ENCODE results near the gene BCAR3.

BCAR3 gene

DNA sequence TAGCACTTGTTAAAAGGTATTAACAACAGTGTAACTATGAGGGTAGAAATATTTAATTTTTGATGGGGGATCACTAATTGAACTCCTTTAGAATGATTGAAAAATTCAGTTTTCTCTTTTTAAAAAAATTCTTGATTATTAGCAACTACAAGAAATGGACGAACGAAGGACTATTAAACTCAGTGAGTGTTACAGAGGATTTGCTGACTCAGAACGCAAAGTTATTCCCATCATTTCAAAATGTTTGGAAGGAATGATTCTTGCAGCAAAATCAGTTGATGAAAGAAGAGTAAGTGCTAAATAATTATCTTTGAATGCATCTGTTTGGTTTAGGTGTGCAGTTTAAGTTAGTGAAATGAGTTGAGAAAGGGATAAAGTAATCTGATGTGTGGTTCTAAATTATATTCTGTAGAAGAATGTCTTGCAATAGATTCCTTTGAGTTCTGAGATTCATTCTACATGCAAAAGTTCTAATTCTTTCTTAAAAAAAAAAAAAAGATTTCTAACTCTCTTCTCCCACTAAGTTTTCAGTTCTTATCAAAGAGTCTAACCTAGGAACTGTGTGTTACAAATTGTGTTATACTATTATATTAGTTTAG is 148.8 kb downstream of the BCAR3 start:
- DNase-seq = no peak

DNA sequence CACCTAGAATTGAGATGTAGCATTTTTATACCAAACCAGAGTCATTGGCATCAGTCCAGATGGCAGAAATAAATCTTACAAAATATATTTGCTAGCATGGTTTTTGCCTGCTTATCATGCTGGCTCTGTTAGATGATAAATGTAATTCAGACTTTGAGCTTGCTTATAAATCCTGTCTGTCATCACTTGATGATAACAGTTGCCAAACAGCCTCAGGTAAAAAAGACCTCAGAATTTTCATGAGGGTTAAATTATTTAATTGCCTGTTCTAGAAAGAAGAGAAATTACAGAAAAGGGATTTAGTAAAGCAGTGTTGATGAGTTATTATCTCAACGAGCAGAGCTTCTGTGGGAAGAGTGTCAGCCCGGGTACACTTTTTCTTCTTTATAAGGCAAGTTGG is 150.4 kb downstream of the BCAR3 start:
- no peak for DNase-seq

DNA sequence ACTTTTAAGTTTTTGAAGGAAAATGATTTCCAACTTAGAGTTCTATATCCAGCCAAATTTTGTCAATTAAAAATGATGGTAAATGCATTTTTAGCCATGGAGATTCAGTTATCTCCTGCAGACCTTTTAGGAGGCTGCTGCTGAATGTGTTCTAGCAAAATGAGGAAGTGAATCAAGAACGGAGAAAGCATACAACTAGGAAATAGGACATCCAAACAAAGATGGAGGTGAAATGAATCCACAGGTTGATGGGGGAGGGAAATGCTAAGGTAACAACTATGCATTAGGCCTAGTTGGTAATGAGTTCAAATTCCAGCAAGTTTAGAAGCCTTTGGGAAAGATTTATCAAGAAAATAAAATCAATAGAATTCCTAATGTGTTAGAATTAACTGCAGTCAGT is 153.2 kb downstream of the BCAR3 start:
- no peak for DNase-seq

DNA sequence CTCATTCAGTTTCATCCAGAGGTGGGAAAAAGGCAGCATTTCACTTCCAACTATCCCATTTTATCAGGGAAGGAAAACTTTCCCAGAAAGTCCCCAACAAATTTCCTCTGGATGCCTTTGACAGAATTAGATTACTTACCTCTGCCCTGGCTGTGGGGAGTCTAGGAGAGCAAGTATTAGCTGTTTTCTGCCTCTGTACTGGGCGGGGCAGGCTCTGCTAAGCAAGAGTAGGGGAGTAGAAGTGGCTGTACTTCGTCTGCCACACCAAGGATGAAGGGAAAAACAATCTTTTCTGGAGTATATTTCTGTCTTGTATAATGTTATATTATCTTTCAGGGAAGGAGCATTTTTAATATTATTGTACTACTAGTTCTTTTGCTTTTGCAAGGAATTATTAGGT is 155.2 kb downstream of the BCAR3 start:
- DNase-seq = no peak

DNA sequence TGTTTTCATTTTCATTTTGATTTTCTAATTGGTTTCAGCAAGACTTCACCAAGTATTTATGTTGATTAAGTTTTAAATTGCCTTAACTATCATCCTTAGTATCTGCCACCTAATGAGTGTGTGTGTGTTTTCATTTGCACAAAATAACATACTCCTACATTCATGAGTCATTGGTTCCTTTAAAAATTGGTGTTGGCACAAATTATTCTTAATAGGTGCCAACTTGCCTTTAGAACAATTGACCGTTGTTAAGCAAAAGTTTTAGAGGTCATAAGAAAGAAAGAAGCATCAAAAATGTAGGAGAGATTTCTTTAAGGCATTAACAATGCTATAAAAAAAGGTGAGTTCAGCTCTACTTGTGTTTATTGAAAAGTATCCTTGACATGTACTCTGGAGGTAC is 156.2 kb downstream of the BCAR3 start:
- DNase-seq = no peak

DNA sequence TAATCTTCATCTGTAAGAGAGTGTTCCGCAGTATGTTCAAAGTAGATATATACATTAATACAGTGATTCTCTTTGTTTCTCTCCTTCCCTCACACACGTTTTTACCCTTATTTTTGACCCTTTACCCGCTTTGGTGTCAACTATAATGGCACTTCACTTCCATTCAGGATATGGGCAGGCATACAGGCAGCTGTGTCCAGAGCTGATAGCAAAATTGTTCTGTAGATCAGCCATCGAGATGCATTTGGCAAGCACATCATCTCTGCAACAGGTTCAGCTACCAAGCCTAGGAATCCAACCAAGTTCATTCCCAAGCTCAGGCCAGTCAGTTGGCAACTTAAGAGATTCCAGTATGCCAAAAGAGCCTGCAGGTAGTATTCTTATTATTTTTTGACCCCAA is 158.9 kb downstream of the BCAR3 start:
- no peak for DNase-seq

DNA sequence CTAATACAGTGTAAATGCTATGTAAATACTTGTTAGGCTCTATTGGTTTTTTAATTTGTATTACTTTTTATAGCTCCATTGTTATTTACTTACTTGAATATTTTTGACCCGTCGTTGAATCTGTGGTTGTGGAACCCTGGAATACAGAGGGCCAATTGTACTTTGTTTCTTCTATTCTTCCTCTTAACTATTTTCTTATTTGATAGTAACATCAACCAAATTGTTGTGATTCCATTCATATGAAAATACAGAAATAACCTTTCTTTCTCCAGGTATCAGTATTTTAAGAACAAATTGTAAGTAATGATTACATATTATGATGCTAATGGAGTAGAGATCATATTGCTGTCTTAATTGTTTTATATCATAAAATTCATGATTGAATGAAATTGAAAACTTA is 160.0 kb downstream of the BCAR3 start:
- no peak for DNase-seq

DNA sequence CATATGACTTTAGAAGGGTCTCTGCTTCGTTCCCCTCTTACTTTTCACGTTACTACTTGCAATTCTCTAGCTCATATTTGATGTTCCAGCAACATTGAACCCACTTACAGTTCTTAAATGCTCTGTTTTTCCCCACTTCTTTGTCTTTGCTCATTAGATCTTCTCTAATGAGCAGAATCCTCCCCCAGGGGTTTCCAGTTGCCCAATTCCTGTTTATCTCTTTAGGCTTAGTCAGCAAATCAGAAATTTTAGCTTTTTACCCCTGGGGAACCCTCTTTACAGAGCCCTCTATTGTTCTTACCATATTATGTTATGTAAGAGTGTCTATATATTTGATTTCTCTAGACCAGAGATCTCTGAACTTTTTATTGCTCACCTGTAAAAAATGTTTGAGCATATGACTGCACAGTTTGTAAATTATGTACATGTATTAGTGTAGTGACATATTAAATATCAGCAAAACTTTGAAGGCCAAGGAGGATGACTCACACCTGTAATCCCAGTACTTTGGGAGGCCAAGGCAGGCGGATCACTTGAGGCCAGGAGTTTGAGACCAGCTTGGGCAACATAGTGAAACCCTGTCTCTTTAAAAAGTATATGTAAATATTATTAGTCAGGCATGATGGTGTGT is 162.3 kb downstream of the BCAR3 start:
- no peak for DNase-seq

DNA sequence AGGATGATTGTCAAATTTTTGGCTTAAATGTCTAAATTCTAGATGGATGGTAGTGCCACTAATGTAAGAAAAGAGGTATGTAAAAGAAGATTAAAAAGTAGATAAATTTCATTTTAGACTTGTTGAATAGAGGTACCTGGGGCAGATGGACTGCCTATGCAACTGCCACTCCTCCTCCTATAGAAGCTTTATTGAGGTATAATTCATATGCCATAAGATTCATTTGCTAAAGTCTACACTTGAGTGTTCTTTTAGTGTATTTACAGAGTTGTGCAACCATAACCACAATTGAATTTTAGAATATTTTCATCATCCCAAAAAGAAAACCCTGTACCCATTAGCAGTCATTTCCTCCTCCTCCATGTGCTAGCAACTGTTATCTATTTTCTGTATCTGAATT is 163.1 kb downstream of the BCAR3 start:
- DNase-seq = no peak

DNA sequence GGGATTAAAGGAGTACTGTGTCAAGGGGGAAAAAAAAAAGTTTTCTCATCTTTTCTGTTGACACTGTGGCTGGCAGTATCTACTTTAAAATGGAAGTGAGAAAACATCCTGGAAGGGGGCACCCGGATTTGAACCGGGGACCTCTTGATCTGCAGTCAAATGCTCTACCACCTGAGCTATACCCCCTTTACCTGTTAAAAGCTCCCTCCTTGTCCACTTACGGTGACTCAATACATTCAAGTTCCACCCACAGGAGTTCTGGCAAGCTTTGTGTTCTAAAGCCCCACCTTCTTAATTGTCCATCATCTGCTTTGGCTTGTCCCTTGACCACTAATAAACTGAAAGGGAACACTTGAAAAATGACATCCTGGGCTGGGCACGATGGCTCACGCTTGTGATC is 165.5 kb downstream of the BCAR3 start:
- DNase-seq = no peak

All from right forelimb (tissue), 1 donor.